Neural cell (in vitro differentiated cells): ENCODE data around the gene LRCOL1. TPM values are rescaled to one million over a fixed set of nuclear protein-coding genes. Genes with fewer than 3 reads are reported as not detected.

Source experiments
- H2AFZ ChIP-seq: fragments of 200-600, 300-800 bp; sonication (generic), shearing (Covaris generic); 2 replicates; pipeline ENCODE4 v1.6.0; 2014; ENCODE audit warnings: low read depth, mild to moderate bottlenecking, antibody characterized with exemption, low read length, moderate library complexity
- H3F3A ChIP-seq: fragments of 200-600 bp; shearing (Covaris generic); 2 replicates; pipeline ENCODE4 v1.6.1; 2016; ENCODE audit warnings: mild to moderate bottlenecking, moderate library complexity, mixed read lengths, antibody characterized with exemption, low read length; ENCODE audit not compliant: insufficient read depth, poor library complexity, severe bottlenecking
- H3K27ac ChIP-seq: fragments of 200-600, 300-800 bp; sonication (generic), shearing (Covaris generic); 2 replicates; pipeline ENCODE4 v1.5.1; 2014; ENCODE audit warnings: mild to moderate bottlenecking, low read length, moderate library complexity
- H3K27me3 ChIP-seq: fragments of 300-800, 200-600 bp; sonication (generic), shearing (Covaris generic); 2 replicates; pipeline ENCODE4 v1.6.0; 2014; ENCODE audit warnings: mild to moderate bottlenecking, low read depth, low read length, moderate library complexity; ENCODE audit not compliant: insufficient read depth
- H3K36me3 ChIP-seq: fragments of 300-800, 200-600 bp; sonication (generic), shearing (Covaris generic); 2 replicates; pipeline ENCODE4 v1.5.1; 2014; ENCODE audit warnings: mild to moderate bottlenecking, antibody characterized with exemption, low read length, moderate library complexity; ENCODE audit not compliant: insufficient read depth
- H3K4me2 ChIP-seq: fragments of 300-800, 200-600 bp; sonication (generic), shearing (Covaris generic); 2 replicates; pipeline ENCODE4 v1.6.0; 2014; ENCODE audit warnings: mild to moderate bottlenecking, low read length
- H3K4me3 ChIP-seq: fragments of 300-800, 200-600 bp; sonication (generic), shearing (Covaris generic); 2 replicates; pipeline ENCODE4 v1.5.1; 2014; ENCODE audit warnings: mild to moderate bottlenecking, low read length, moderate library complexity
- H3K79me2 ChIP-seq: fragments of 200-600 bp; shearing (Covaris generic); replicated peaks from 2 replicates; pipeline ENCODE4 v1.6.0; 2014; ENCODE audit warnings: mild to moderate bottlenecking, low read length, moderate library complexity; ENCODE audit not compliant: insufficient read depth
- H3K9ac ChIP-seq: fragments of 300-800, 200-600 bp; sonication (generic), shearing (Covaris generic); 2 replicates; pipeline ENCODE4 v1.6.1; 2016; ENCODE audit warnings: mild to moderate bottlenecking, low read length, mixed read lengths
- H3K9me2 ChIP-seq: fragments of 200-600 bp; shearing (Covaris generic); 2 replicates; pipeline ENCODE4 v1.6.1; 2016; ENCODE audit warnings: mild to moderate bottlenecking, low read length, mixed read lengths; ENCODE audit not compliant: insufficient read depth
- H3K9me3 ChIP-seq: fragments of 200-600, 300-800 bp; sonication (generic), shearing (Covaris generic); 2 replicates; pipeline ENCODE4 v1.6.1; 2016; ENCODE audit warnings: mild to moderate bottlenecking, mixed run types, low read length, moderate library complexity, mixed read lengths
- H4K20me1 ChIP-seq: fragments of 200-600 bp; shearing (Covaris generic); 2 replicates; pipeline ENCODE4 v1.6.1; 2016; ENCODE audit warnings: mild to moderate bottlenecking, mixed run types; ENCODE audit not compliant: insufficient read depth
- EP300 ChIP-seq: fragments of 450-650 bp; conservative IDR thresholded peaks from 2 replicates; pipeline ENCODE4 v1.6.1; 2014; ENCODE audit warnings: antibody characterized with exemption, mild to moderate bottlenecking, moderate library complexity; ENCODE audit not compliant: poor library complexity, severe bottlenecking
- EZH2 ChIP-seq: fragments of 200-600, 300-800 bp; shearing (Covaris generic), sonication (generic); IDR thresholded peaks from 2 replicates; pipeline ENCODE4 v1.6.1; 2014; ENCODE audit warnings: antibody characterized with exemption, low read length, borderline replicate concordance, mild to moderate bottlenecking; ENCODE audit not compliant: insufficient read depth, poor library complexity, severe bottlenecking
- MXI1 ChIP-seq: fragments of 450-650 bp; conservative IDR thresholded peaks from 2 replicates; pipeline ENCODE4 v1.6.1; 2014; ENCODE audit warnings: antibody characterized with exemption, mild to moderate bottlenecking; ENCODE audit not compliant: poor library complexity, severe bottlenecking
- POLR2AphosphoS5 ChIP-seq: IDR thresholded peaks from 2 replicates; pipeline ENCODE4 v1.6.1; 2012
- RAD21 ChIP-seq: fragments of 450-650 bp; conservative IDR thresholded peaks from 2 replicates; pipeline ENCODE4 v1.6.1; 2014; ENCODE audit warnings: antibody characterized with exemption, mild to moderate bottlenecking, moderate library complexity
- SMC3 ChIP-seq: fragments of 450-650 bp; conservative IDR thresholded peaks from 2 replicates; pipeline ENCODE4 v1.6.1; 2014; ENCODE audit warnings: antibody characterized with exemption, mild to moderate bottlenecking, moderate library complexity; ENCODE audit not compliant: poor library complexity
- TAF1 ChIP-seq: IDR thresholded peaks from 2 replicates; pipeline ENCODE4 v1.6.1; 2012; ENCODE audit warnings: low read depth
- polyA plus RNA-seq: library from polyadenylated mRNA; depleted of rRNA; stranded (reverse); fragments of >200 nt; gene quantifications from 2 replicates; pipeline ENCODE4 v1.2.3, GENCODE V29; 2014
- TF ChIP-seq, protein P1 (sequence below): fragments of 450-650 bp; IDR thresholded peaks from 2 replicates; pipeline ENCODE4 v1.5.1; 2014; ENCODE audit warnings: antibody characterized with exemption, mild to moderate bottlenecking, moderate library complexity; ENCODE audit not compliant: poor library complexity, severe bottlenecking
- TF ChIP-seq, protein P2 (sequence below): IDR thresholded peaks from 2 replicates; pipeline ENCODE4 v1.6.1; 2012; ENCODE audit warnings: borderline replicate concordance

The LRCOL1 gene
- polyA plus RNA-seq, 1 donor from 2014 or later: not detected

DNA sequence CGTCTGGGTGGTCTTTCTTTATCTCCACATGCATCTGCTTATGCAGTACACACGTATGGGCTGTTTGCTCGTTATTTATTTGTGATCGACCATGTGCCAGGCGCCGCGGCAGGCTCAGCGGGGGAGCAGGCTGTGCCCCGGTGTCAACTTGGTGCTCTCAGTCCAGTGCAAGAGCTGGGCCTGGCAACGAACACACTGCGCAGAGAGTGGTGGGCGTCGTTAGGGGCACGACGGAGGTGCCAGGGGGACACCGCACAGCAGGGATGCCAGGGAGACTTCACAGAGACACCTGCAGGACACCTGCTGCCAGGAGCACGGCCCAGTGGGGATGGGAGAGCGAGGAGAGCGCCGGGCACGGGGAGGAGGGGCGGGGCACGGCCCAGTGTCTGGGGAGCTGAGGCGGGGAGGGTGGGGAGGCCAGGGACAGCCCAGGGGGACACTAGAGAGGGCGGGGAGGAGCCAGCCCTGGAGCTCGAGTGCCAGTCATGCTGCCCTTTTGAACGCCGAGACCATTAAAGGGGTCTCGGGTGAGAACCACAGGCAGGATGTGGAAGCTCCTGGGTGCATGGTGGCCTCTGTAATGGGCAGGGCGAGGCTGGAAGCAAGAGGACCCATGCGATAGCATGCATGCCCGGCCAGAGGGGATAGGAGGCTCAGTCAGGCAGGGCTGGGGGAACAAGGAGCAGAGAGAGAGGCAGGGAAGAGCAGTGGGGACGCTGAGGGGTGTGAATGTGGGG is 652 bp upstream of the LRCOL1 start:
- H3K9me2 ChIP-seq: no peaks in the 10 kb centered on the region
- no peak overlapping the region for H3K4me3 ChIP-seq

DNA sequence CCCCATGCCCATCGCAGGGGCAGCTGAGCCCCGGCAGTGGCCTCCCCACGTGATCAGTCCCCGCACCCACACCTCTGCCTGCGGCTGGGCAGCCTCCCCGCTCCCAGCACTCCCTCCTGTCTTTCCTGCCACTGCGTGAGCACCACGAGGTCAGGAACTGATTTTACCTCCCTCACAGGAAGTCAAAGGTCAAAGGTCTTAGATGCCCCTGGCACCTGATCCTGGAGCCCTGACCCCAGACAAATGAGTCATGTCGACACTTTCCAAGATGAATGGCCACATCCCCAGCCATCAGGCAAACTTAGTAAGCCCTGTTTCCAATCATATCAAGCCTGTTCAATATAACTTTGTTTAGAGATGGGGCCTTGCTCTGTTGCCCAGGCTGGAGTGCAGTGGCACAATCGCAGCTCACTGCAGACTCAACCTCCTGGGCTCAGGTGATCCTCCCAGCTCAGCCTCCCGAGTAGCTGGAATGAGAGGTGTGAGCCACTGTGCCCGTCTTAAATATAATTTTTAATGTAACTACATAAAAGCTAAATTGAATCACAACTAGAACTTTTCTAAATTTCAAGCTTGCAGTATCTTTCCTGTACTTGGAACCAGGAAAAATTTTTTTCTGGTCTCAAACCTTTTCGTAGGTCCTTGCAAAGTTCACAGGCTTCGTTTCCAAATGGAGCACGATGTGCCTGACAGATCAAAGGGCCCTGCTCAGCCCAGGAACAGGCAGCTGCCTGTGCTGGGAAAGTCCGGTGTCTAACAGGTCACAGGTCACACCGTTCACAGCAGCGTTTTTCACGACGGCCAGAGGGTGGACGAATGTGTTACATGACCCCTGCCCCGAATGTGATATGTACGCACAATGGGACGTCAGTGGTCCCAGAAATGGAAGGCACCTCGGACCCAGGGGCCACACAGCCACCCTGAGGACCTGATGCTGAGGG is 1.9 kb downstream of the LRCOL1 start:
- no peaks in the 10 kb centered on the region for H3K9me2 ChIP-seq
- H3F3A ChIP-seq: no peaks in the 10 kb centered on the region
- H3K4me2 ChIP-seq: no peak overlapping the region
- no peaks in the 10 kb centered on the region for H3K79me2 ChIP-seq
- no peaks in the 10 kb centered on the region for H3K27me3 ChIP-seq
- no peak overlapping the region for H3K9ac ChIP-seq
- no peaks in the 10 kb centered on the region for H3K9me3 ChIP-seq
- H3K27ac ChIP-seq: no peak overlapping the region
- no peak overlapping the region for H2AFZ ChIP-seq
- H3K36me3 ChIP-seq: no peaks in the 10 kb centered on the region
- H4K20me1 ChIP-seq: no peaks in the 10 kb centered on the region
- H3K4me3 ChIP-seq: no peak overlapping the region
- TF ChIP-seq MXI1: no peak
- no peak for TF ChIP-seq SMC3
- no peak for TF ChIP-seq EZH2
- TF ChIP-seq, protein P1, sequence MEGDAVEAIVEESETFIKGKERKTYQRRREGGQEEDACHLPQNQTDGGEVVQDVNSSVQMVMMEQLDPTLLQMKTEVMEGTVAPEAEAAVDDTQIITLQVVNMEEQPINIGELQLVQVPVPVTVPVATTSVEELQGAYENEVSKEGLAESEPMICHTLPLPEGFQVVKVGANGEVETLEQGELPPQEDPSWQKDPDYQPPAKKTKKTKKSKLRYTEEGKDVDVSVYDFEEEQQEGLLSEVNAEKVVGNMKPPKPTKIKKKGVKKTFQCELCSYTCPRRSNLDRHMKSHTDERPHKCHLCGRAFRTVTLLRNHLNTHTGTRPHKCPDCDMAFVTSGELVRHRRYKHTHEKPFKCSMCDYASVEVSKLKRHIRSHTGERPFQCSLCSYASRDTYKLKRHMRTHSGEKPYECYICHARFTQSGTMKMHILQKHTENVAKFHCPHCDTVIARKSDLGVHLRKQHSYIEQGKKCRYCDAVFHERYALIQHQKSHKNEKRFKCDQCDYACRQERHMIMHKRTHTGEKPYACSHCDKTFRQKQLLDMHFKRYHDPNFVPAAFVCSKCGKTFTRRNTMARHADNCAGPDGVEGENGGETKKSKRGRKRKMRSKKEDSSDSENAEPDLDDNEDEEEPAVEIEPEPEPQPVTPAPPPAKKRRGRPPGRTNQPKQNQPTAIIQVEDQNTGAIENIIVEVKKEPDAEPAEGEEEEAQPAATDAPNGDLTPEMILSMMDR: no peak
- no peak for TF ChIP-seq TAF1
- TF ChIP-seq RAD21: no peak
- TF ChIP-seq EP300: no peak

More for the DNA sequence above, 652 bp upstream of the LRCOL1 start:
- Histone ChIP-seq H3F3A (no peaks in the 10 kb centered on the region), H3K9me3 (no peaks in the 10 kb centered on the region), H4K20me1 (no peaks in the 10 kb centered on the region), H3K27ac (no peak overlapping the region), H3K36me3 (no peaks in the 10 kb centered on the region), H3K27me3 (peaks cover 8% of the 10 kb centered on the region), H3K4me2 (no peak overlapping the region), H3K79me2 (no peaks in the 10 kb centered on the region), H3K9ac (no peak overlapping the region), H2AFZ (no peak overlapping the region)
- TF ChIP-seq EP300 (no peak), RAD21 (no peak), POLR2AphosphoS5 (no peak), MXI1 (no peak), EZH2 (no peak), TAF1 (no peak), SMC3 (no peak)
- TF ChIP-seq, protein P1: no peak
- TF ChIP-seq, protein P2, sequence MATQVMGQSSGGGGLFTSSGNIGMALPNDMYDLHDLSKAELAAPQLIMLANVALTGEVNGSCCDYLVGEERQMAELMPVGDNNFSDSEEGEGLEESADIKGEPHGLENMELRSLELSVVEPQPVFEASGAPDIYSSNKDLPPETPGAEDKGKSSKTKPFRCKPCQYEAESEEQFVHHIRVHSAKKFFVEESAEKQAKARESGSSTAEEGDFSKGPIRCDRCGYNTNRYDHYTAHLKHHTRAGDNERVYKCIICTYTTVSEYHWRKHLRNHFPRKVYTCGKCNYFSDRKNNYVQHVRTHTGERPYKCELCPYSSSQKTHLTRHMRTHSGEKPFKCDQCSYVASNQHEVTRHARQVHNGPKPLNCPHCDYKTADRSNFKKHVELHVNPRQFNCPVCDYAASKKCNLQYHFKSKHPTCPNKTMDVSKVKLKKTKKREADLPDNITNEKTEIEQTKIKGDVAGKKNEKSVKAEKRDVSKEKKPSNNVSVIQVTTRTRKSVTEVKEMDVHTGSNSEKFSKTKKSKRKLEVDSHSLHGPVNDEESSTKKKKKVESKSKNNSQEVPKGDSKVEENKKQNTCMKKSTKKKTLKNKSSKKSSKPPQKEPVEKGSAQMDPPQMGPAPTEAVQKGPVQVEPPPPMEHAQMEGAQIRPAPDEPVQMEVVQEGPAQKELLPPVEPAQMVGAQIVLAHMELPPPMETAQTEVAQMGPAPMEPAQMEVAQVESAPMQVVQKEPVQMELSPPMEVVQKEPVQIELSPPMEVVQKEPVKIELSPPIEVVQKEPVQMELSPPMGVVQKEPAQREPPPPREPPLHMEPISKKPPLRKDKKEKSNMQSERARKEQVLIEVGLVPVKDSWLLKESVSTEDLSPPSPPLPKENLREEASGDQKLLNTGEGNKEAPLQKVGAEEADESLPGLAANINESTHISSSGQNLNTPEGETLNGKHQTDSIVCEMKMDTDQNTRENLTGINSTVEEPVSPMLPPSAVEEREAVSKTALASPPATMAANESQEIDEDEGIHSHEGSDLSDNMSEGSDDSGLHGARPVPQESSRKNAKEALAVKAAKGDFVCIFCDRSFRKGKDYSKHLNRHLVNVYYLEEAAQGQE: no peak
